Hematopoietic multipotent progenitor cell treated with erythropoietin and hydrocortisone succinate and interleukin-3 and kit ligand, for 8 days (in vitro differentiated cells): ENCODE data around the gene ADGRL3.
"Not testable (repeated sequence)": the region's sequence is repeated elsewhere in the genome, so short reads cannot be mapped to it uniquely, and the experiment has no call there.

Source experiments
- DNase-seq: peaks from one replicate; pipeline ENCODE4 v3.0.0-alpha.2; 2015

Gene ADGRL3

DNA sequence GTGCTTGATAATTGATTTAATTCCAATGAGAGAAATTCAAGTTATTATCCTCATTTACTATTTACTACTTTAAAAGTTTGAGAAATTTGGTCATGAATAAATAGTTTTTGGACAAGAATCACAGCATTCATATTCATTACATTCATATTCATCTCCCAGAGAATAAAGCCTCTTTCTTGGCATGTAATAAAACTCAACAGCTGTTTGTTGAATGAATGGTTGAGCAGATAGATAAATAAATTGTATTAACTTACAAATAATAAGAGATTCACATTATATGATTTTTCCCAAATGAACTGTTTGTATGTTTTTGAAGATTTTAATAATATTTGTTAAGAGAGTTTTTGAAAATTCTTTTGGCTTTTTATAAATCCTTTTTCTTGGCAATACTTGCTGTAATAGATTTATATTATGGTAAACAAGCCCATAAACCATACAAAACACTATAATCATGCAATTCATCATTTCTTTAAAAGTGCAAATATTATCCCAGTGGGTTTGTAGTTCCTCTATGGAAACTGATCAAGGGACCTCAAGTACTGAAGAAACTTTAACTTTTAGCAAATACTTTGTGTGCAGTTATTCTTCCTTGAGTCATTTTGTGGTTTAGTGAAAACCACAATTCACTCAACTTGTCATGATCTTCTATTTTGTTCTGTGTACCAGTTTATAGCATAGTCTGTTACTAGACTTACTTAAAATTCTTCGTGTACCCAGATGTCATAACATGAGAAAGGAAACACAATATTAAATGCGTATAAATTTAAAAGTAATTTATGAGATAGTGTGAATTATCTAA, 371.8 kb downstream of the ADGRL3 start:
- no peak for DNase-seq

DNA sequence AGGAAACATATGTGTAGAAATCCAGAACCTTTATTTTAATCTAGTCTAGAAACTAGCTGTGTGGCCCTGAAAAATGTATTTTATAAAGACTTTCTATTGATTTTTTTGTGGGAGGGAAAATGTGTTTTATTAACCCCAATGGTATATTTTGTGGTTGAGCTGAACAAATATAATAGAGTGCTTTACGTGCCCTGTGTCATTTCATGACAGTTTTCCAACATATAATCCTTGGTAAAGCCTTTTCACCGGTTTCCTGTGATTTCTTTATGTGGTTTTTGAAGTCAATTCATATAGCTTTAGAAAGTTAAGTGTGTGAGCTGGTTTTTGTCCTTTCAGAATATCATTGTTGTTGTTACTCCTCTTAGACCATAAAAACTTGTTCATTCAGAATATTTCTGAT, 375.7 kb downstream of the ADGRL3 start:
- DNase-seq, result no peak

DNA sequence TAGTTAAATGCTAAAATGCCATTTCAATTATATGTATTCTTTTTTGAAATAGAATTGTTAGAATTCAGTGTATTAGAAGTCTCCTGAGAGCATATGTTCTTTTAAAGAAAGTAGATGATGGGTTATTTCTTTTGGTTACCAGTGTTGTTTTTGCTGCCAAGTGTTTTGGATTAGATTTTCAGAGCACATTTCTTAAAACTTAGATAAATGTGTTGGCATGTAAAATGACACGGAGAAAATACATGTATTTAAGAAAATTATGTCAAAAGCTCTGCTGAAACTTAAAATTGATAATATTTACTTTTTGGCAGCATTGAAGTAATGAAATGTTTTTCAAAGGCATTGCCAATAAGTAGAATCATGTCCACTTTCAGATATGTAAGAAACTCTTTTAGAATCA, 379.7 kb downstream of the ADGRL3 start:
- no peak for DNase-seq

DNA sequence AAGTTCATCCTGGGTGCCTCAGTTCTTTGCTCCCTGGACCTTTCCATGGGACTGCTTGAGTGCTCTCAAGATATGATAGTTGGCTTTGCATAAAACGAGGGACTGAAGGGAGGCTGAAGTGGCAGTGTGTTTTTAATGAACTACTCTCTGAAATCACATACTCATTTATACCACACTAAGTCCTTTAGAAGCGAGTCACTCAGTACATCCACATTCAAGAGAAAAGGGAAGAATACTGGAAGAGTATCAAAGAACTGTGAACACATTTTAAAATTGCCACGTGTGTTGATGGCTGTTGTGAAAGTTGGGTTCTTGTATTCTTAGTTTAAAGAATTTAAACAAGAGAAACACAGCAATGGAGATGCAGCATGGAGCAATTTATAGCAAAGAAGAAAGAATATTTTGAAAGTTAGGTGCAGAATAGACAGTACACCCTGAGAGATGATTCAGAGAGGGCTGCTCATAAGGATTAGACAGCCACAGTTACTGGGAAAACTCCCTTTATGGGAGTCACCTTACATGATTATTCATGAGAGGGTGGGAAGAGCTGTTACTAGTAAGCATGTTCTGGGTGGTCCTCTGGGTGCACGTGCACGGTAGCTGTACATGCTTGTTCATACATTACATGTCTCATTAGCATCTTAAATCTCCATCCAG, 380.7 kb downstream of the ADGRL3 start:
- no peak for DNase-seq

DNA sequence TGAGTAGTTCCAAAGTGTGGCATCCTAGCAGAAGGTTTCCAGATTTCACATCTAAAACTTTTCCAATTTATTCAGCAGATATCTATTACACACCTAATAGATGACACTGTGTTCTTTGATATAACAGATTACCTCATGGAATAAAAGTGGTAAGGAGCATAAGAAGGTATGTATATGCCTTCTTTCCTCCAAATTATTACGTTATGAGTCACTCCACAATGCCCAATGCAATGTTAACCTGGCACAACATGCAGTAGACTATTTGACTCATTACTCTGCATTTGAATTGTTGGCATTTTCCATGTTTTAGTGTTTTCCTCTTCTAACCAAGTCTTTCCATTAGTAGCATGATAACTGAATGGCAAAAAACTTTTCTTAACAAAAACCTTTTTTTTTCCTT, 383.6 kb downstream of the ADGRL3 start:
- DNase-seq, result no peak

DNA sequence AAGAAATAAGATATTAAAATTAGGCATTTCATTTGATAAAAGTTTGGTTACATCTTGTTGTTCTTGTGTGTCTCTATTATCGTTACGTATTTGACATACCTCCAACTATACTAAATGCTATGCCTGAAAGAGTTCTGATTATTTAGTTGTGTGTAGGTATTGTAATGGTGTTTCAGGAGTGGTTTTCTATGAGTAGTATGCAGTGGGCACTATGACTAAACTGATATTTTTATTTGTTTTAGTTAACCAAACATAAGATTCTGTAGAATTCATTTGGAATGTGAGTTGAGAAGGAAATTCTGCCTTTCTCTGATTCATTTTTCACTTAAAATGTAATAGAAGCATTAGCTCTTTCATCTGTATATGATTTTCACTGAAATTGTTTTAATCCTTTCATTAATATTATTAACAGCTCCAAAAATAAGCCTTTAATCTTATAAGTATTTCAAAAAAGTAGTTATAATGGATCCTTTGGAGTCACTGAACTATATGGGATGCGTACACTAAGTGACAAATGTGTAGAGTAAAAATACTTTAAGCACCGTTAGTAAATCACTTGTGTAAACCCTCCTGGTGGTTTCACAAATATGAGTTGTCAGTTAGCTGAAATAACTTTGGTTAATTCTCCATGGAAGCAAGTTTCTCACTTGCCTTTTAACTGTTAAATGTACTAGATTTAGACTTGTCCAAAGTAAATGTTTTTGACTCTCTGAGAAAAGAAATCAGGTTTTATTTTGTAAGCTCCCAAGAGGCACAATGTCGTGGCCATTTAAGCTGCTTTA, 388.7 kb downstream of the ADGRL3 start:
- no peak for DNase-seq

DNA sequence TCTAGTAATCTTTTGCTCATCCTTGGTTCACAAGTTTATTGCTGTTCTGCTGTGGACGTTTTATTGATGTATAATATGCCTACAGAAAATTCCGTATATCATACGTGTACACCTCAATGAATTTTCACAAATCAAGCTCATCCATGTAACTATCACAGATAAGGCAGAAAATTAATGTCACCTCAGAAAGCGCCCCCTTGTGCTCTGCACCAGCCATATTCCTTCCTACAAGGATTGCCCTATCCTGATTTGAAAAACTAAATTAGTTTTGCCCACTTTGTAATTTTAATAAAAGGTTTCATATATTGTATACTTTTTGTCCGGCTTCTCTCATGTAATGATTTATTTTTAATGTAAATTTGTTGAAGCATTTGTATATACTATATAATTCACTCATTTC, 390.8 kb downstream of the ADGRL3 start:
- DNase-seq, result no peak

DNA sequence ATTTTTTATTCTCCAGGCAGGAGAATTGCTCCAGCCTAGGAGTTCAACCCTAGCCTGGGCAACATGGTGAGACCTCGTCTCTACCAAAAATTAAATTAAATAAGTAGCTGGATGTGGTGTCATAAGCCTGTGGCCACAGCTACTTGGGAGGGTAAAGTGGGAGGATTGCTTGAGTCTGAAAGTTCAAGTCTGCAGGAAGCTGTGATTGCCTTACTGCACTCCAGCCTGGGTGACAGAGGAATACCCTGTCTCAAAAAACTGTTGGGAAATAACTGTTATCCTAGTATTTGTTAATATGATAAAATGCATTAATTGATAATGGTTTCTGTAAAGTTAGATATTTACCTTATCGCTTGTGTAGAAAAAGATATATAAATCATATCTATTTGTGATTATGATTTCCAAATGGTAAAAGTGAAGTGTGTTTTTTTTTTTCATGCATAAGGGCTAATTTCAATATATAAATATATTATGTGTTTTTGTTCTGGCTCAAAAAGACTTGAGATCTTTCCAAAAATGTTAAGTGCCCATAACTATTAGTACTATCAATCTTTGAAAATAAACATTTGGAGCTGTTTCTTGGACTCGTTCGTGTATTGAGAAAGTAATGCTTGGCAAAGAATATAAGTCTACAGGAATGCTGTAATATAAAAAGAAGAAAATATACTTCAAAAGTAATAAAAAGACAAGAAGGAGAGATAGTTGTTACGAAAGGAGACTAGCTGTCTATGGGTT, 396.6 kb downstream of the ADGRL3 start:
- no peak for DNase-seq

DNA sequence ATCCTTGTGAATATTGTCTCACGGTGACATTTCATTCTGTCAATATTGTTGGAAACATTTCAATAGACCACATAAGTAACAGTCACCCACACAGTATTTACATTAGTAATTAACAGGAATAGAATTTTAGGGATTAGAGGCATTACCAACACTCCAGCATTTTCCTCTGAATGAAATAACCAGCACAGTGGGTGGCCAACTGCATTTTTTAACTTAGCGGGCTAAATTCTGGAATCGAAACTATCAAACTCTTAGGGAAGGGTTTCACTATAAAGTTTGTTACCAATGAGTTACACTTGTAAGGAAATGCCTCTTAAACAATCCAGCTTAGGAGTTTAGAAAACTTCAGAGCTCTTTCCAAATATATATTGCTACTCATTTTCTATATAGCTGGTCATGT, 403.0 kb downstream of the ADGRL3 start:
- no peak for DNase-seq

DNA sequence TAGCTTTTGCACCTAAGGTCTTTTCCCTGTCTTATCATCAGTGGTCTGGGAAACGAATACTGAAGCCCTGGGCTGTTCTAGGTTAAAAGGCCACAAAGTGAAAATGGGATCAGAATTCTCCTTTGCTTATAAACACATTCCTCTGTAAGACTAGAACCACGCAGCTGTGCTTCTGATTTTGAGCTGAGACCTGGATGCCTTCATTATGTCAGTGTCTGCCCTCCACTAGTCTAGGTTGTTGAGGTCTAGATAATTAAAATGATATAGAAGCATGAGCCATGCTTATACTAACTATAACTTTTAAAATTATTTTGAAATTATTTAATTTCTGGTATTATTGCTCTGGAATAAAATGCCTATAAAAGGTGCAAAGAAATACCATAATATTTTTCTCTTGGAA, 403.9 kb downstream of the ADGRL3 start:
- no peak for DNase-seq

DNA sequence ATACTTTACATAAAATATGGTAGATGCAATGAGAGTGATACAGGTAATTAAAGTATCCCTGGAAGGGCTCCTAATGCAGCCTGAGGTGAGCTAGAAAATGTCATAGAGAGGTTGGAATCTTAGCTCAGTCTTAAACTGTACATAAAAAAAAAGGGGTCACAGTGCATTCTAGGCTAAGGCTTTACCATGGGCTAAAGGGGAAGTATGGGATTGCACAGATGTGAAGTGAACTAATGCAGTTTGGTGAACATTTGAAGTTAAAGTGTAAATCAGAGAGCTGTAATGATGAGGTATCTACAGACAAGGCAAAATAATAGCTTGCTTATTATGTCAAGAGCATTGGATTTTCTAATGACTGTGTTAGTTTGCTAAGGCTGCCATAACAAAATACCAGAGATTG, 405.9 kb downstream of the ADGRL3 start:
- DNase-seq, result no peak

DNA sequence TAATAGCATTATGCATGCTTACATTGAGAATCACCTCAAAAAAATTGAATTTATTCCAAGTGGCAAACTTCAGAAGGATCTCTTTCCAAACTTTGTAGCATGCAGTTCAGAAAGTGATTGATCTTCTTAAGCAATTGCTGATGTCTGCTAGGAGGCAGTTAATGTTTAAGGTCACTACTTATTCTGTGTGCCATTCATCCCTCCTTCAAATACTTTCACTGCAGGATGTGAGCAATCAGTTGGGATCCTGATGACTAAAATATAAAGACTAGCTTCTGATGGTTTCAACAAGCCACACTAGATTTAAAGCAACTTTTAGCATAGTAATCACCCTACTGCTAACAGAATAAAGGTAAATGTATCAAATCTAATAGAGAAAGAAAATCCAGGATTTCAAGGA, 414.1 kb downstream of the ADGRL3 start:
- no peak for DNase-seq

DNA sequence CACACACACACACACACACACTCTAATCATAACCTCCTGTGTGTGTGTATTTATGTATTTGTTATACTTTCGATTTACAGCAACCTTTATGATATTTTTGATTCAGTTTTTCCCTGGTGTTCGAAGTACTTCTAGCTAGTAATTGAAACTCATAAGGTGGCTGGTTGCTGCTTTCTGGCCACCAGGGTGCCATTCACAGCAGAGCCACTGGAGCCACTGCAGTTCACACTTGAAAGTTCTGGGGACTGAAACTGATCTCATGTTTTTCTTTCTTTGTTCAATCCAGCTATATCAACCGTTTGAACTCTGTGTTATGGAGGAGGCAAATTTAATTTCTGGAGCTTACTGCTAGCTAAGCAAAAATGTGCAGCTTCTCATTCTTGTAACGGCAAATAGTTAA, 419.4 kb downstream of the ADGRL3 start:
- DNase-seq, result no peak

DNA sequence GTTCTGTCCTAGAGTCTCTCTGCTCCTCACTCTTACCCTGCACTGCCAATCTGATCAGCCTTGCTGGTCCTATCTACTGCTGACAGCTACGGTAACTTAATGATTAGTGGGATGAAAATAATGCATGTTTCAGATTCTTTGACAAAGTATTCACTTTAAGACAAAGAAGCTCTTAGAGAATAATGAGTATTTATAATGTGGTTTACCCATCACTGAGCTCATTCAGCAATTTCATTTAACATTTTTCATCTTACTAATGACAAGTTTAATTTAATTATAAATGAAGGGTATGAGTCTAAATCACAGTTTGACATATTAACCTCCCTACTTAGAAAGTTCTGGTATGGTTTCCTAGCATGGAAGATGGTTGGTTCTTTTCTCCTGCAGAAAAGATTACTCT, 428.2 kb downstream of the ADGRL3 start:
- DNase-seq, result no peak

DNA sequence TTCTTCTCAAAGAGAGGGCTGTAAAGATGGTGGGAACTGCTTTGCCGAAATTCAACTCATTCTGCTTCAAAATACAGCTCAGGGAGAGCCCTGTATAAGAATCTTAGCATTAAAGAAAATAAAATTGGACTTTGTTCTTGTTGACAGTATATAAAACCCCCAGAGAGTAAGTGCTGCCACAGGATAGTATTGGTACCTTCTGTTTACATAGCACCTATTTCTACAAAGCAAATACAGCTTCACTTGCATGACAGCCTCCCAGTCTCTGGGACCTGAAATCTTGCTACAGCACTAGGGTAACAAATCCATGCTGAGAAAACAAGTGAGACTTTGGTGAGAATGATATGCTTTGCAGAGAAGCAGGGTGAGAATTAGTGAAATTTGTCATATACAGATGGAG, 428.6 kb downstream of the ADGRL3 start:
- no peak for DNase-seq

DNA sequence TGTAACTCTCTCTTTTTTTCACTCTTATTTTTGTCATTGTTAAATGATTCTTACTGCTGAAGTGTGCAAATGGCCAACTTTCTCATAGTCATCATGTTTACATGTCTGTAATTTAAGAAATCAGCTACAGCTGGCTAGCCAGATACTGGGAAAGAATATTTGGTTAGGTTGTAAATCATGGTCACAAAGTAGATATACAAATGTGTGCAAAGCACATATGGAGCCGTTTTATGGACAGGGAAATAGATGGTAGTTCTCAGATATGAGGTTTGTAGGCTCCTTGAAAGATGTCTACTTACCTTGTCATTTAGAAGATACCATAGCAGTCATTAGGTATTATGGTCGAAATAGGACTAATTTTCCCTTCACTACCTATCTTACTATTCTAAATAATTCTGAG, 430.4 kb downstream of the ADGRL3 start:
- no peak for DNase-seq

DNA sequence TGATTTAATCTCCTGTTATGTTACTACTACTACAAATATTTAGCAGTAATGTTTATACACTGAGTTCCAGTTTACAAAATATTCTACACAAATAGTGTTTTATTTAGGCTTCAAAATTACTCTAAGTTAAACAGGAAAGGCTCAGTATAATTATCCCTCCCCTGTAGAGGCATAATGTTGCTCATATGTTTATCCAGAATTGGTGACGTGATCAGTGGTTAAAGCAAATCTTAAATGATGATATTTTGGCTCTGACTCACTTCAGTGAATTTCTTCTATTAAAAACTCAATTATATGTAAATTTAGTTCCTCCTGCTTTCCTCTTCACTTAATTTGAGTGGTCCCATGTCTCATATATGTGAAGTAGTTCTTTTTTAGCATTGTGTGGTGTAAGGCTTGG, 438.5 kb downstream of the ADGRL3 start:
- DNase-seq, result no peak

DNA sequence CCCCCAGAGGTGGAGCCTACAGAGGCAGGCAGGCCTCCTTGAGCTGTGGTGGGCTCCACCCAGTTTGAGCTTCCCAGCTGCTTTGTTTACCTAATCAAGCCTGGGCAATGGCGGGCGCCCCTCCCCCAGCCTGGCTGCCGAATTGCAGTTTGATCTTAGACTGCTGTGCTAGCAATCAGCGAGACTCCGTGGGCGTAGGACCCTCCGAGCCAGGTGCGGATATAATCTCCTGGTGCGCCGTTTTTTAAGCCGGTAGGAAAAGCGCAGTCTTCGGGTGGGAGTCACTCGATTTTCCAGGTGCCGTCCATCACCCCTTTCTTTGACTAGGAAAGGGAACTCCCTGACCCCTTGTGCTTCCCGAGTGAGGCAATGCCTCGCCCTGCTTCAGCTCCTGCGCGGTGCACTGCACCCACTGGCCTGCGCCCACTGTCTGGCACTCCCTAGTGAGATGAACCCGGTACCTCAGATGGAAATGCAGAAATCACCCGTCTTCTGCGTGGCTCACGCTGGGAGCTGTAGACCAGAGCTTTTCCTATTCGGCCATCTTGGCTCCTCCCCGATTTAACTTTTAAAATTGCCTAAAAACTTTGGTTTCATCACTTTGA, 446.7 kb downstream of the ADGRL3 start:
- not testable (repeated sequence) for DNase-seq

DNA sequence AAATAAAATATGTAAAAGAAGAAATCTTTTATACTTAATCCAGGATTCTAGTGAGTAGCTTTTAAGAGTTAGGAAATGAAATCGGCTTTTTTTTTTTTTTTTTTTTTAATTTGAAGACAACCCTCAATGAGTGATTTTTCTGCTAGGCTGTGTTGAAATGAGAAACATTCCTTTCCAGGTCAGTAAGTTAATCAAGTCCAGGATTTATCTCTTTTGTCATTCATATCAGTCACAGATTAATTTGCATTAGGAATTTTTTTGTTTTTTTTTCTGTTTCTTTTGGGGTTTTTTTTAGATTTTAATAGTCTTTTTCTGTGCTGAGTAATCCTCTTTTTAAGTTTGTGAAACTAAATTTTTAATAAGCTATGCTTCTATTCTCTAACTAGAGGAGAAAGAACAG, 448.1 kb downstream of the ADGRL3 start:
- no peak for DNase-seq

DNA sequence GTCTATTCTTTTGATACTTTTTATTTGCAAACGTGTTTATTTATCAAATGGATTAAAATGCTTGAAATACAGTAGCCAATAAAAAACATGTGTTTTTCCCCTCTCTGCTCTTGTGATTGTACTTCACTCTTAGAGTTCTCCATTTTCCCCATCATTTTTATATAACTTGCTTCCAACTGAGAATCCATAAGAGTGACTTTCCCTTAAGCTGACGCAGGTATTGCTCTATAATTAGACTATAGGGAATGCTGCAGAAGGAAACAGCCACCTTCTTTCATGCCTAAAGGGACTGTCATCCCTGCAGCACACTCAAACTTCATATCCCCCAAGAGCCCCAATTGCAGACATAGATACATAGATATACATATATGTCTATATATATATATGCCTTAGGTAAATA, 456.9 kb downstream of the ADGRL3 start:
- no peak for DNase-seq

DNA sequence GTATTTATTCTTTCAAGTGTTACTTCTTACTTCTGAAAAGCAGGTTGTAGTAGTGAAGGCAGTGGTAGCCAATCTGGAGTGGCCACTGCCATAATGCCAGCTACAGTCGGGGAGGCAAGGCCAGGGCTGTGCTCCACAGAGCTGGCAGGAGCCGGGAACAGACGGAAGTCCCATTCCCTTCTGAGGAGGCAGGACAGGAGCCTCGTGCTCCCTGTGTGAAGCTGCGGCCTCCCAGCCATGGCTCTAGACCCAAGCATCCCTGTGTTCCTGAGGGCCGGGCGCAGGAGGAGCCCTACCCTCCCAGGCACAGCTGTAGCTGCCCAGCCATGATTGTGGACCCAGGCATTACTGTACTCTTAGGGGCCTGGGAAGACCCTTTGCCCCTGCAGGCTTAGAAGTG, 461.8 kb downstream of the ADGRL3 start:
- no peak for DNase-seq

DNA sequence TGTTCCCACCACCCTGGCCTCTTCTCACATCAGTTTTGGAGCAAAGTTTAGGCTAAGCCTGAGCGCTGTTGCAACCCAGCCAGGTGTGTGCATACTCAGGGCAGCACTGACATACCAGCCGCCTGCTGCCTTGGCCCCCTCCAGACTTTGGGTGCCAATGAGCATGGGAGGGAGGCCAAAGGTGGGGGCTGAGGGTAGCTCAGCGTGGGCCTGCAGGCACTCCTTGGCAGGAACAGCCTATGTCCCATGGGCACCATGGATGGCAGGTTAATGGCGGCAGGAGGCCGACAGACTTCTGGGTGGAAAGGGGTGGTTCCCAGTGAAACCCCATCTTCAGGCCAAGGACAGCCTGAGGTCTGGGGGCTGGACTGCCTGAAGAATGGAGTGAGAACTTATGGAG, 462.2 kb downstream of the ADGRL3 start:
- no peak for DNase-seq

DNA sequence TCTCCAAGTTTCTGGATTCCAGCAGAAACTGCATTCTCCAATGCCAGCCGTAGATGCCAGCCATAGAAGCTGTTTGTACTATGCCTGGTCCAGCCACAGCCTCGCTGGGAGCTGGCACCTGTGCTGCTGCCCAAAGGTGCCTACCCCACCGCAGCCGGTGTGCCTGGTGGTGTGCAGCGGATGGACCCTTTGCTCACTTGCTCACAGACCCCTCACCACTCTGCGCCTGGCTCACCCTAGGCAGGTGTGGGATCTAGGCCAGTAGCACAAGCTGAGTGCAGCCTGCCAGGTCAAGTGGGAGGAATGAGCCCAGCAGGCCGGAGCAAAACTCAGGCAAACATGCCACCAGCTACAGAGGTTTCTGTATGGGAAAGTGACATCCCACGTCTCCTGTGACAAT, 463.2 kb downstream of the ADGRL3 start:
- DNase-seq, result no peak
